Esophagus muscularis mucosa (tissue), 3 donors: Measurements from ENCODE around the gene TMEM143.

Source experiments
- EP300 ChIP-seq: sonication (generic); formaldehyde crosslinking; IDR thresholded peaks from one replicate; pipeline ENCODE4 v1.6.1; 2017; ENCODE audit warnings: antibody characterized with exemption
- TF ChIP-seq, protein P1 (sequence below), 3 experiments: fragments of 200-600 bp in 2 of 3; fragments of 450-650 bp in 1 of 3; sonication (generic) in 2 of 3; IDR thresholded peaks; one replicate each; pipeline ENCODE4 v1.5.1; 2017 to 2019; ENCODE audit warnings: antibody characterized with exemption in 3 of 3, mild to moderate bottlenecking in 2 of 3, moderate library complexity in 1 of 3

DNA sequence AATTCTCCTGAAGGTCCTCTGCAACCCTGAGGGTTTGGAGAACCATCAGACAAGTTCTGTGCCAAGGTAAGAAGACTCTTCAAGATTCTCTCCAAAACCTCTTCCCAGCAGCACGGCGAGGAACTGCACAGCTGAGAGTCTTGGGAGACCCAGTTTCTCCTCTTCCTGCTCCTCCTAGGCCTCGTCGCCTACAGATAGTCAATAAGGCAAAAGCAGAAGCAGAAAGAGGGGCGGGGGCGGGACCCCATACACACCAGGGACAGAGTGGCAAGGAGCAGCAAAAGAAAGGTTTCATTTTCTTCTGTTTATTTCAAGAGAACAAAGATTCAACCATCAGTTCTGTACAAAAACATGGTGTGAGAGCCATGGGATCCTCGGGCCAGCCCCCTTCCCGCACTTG is 18.5 kb upstream of the TMEM143 start:
- TF ChIP-seq, protein P1, sequence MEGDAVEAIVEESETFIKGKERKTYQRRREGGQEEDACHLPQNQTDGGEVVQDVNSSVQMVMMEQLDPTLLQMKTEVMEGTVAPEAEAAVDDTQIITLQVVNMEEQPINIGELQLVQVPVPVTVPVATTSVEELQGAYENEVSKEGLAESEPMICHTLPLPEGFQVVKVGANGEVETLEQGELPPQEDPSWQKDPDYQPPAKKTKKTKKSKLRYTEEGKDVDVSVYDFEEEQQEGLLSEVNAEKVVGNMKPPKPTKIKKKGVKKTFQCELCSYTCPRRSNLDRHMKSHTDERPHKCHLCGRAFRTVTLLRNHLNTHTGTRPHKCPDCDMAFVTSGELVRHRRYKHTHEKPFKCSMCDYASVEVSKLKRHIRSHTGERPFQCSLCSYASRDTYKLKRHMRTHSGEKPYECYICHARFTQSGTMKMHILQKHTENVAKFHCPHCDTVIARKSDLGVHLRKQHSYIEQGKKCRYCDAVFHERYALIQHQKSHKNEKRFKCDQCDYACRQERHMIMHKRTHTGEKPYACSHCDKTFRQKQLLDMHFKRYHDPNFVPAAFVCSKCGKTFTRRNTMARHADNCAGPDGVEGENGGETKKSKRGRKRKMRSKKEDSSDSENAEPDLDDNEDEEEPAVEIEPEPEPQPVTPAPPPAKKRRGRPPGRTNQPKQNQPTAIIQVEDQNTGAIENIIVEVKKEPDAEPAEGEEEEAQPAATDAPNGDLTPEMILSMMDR (IDR thresholded peaks at IDR 0.05) = no peak
- no peak for TF ChIP-seq EP300
